HepG2 (cell line): ENCODE data around the gene NACC2. TPM values are rescaled to one million over a fixed set of nuclear protein-coding genes. Genes with fewer than 3 reads are reported as not detected.

Experiments used
- ARID4A ChIP-seq: sonication (generic); formaldehyde crosslinking; IDR thresholded peaks from 2 replicates; pipeline ENCODE4 v1.5.0; 2020; ENCODE audit warnings: mild to moderate bottlenecking, missing genetic modification reagents, borderline replicate concordance
- DNMT1 ChIP-seq: sonication (generic); formaldehyde crosslinking; IDR thresholded peaks from 2 replicates; pipeline ENCODE4 v1.5.1; 2020; ENCODE audit warnings: mild to moderate bottlenecking, missing genetic modification reagents
- MAX ChIP-seq: IDR thresholded peaks from 2 replicates; pipeline ENCODE4 v1.6.1; 2012; ENCODE audit warnings: inconsistent platforms
- MIER2 ChIP-seq: IDR thresholded peaks from 2 replicates; pipeline ENCODE4 v1.6.1; 2016; ENCODE audit warnings: missing biosample characterization, missing genetic modification reagents
- PATZ1 ChIP-seq: sonication (generic); formaldehyde crosslinking; IDR thresholded peaks from 2 replicates; pipeline ENCODE4 v1.4.0; 2020; ENCODE audit warnings: missing genetic modification reagents
- ZMYM3 ChIP-seq: sonication (generic); formaldehyde crosslinking; IDR thresholded peaks from 2 replicates; pipeline ENCODE4 v1.5.1; 2020; ENCODE audit warnings: mild to moderate bottlenecking, missing genetic modification reagents
- ZNF274 ChIP-seq: sonication (generic); formaldehyde crosslinking; IDR thresholded peaks from 2 replicates; pipeline ENCODE4 v1.5.1; 2020; ENCODE audit warnings: mild to moderate bottlenecking, missing genetic modification reagents
- ZNF329 ChIP-seq: sonication (generic); formaldehyde crosslinking; IDR thresholded peaks from 2 replicates; pipeline ENCODE4 v1.9.0; 2021; ENCODE audit warnings: low read depth, mild to moderate bottlenecking, missing genetic modification reagents
- ZNF687 ChIP-seq: sonication (generic); formaldehyde crosslinking; IDR thresholded peaks from 2 replicates; pipeline ENCODE4 v1.5.1; 2020; ENCODE audit warnings: mild to moderate bottlenecking, missing genetic modification reagents, moderate library complexity
- ZNF772 ChIP-seq: sonication (generic); formaldehyde crosslinking; IDR thresholded peaks from 2 replicates; pipeline ENCODE4 v1.5.0; 2020; ENCODE audit warnings: mild to moderate bottlenecking, missing genetic modification reagents
- polyA plus RNA-seq, 8 experiments: library from polyadenylated mRNA; depleted of rRNA in 3 of 8; stranded (reverse) in 7 of 8; unstranded in 1 of 8; fragments of >200 nt; fragmentation: Illumina TruSeq in 4 of 8; extraction: Trizol in 4 of 8; gene quantifications; 2 replicates each; pipeline versions ENCODE4 v1.2.1 to v1.2.3, GENCODE V29; 2011 to 2016; ENCODE audit warnings: low read depth in 4 of 8, missing spikeins in 1 of 8, mixed read lengths in 1 of 8; ENCODE audit not compliant: insufficient read depth in 1 of 8
- total RNA-seq, 5 experiments: library from RNA; depleted of rRNA; stranded (reverse); fragments of >200 nt; fragmentation: Illumina TruSeq; extraction: Trizol; gene quantifications; 2 replicates each; pipeline ENCODE4 v1.2.3, GENCODE V29; 2016; ENCODE audit warnings: low read depth in 1 of 5
- TF ChIP-seq, protein P1 (sequence below): IDR thresholded peaks from 2 replicates; pipeline ENCODE4 v1.6.1; 2012; ENCODE audit warnings: low read length, improper control_type of control experiment

Gene NACC2
- total and polyA plus RNA-seq, 2 of the 13 experiments (the other 11 are each of a cell fraction or from before 2014, with no cell fraction given), result 5.9 to 12.3 TPM

GRCh38 chr9:136095070-136096058 lies at the start of gene NACC2 (continued):
- TF ChIP-seq, protein P1, sequence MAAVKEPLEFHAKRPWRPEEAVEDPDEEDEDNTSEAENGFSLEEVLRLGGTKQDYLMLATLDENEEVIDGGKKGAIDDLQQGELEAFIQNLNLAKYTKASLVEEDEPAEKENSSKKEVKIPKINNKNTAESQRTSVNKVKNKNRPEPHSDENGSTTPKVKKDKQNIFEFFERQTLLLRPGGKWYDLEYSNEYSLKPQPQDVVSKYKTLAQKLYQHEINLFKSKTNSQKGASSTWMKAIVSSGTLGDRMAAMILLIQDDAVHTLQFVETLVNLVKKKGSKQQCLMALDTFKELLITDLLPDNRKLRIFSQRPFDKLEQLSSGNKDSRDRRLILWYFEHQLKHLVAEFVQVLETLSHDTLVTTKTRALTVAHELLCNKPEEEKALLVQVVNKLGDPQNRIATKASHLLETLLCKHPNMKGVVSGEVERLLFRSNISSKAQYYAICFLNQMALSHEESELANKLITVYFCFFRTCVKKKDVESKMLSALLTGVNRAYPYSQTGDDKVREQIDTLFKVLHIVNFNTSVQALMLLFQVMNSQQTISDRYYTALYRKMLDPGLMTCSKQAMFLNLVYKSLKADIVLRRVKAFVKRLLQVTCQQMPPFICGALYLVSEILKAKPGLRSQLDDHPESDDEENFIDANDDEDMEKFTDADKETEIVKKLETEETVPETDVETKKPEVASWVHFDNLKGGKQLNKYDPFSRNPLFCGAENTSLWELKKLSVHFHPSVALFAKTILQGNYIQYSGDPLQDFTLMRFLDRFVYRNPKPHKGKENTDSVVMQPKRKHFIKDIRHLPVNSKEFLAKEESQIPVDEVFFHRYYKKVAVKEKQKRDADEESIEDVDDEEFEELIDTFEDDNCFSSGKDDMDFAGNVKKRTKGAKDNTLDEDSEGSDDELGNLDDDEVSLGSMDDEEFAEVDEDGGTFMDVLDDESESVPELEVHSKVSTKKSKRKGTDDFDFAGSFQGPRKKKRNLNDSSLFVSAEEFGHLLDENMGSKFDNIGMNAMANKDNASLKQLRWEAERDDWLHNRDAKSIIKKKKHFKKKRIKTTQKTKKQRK, result no peak
- TF ChIP-seq MIER2 (CRISPR knock-in tag) (no peak), ZNF687 (peak; percentile 54), ARID4A (CRISPR knock-in tag) (peak; percentile 53), PATZ1 (CRISPR knock-in tag) (peak; percentile 54; the same call in 1 of the 2 replicates), DNMT1 (CRISPR knock-in tag) (no peak), MAX (peak; percentile 31; the same call in 1 of the 2 replicates), ZNF274 (no peak), ZNF772 (peak; percentile 26; the same call in 1 of the 2 replicates), ZMYM3 (CRISPR knock-in tag) (peak; percentile 70), ZNF329 (peak; percentile 100)
